H9 (cell line): ENCODE results near the gene KCNH5. TPM values are rescaled to one million over a fixed set of nuclear protein-coding genes. Genes with fewer than 3 reads are reported as not detected.

Source experiments
- DNase-seq: peaks from one replicate; pipeline ENCODE4 v3.0.0-alpha.2; 2017
- H2AFZ ChIP-seq: one replicate; pipeline ENCODE4 v1.6.1; 2013; ENCODE audit warnings: mild to moderate bottlenecking, low read length, control low read depth, moderate library complexity
- H2AK5ac ChIP-seq: 2 replicates; pipeline ENCODE4 v1.6.1; 2013; ENCODE audit warnings: low read length, control low read depth, mixed read lengths; ENCODE audit not compliant: insufficient read length
- H2BK120ac ChIP-seq: one replicate; pipeline ENCODE4 v1.6.1; 2013; ENCODE audit warnings: low read depth, mild to moderate bottlenecking, low read length, control low read depth, inconsistent platforms; ENCODE audit not compliant: poor library complexity, severe bottlenecking
- H2BK12ac ChIP-seq: 2 replicates; pipeline ENCODE4 v1.6.1; 2013; ENCODE audit warnings: low read length, control low read depth, mixed read lengths, low read depth; ENCODE audit not compliant: insufficient read length
- H2BK15ac ChIP-seq: 2 replicates; pipeline ENCODE4 v1.6.1; 2013; ENCODE audit warnings: low read depth, low read length, control low read depth
- H2BK20ac ChIP-seq: one replicate; pipeline ENCODE4 v1.6.1; 2013; ENCODE audit warnings: low read depth, mild to moderate bottlenecking, low read length, control low read depth, inconsistent platforms; ENCODE audit not compliant: poor library complexity, severe bottlenecking
- H2BK5ac ChIP-seq: 2 replicates; pipeline ENCODE4 v1.6.1; 2013; ENCODE audit warnings: low read length, control low read depth, mixed read lengths; ENCODE audit not compliant: insufficient read length
- H3K14ac ChIP-seq: 2 replicates; pipeline ENCODE4 v1.6.1; 2013; ENCODE audit warnings: low read length, control low read depth; ENCODE audit not compliant: insufficient read depth
- H3K18ac ChIP-seq: 2 replicates; pipeline ENCODE4 v1.6.1; 2013; ENCODE audit warnings: low read depth, mild to moderate bottlenecking, mixed read lengths, low read length, control low read depth; ENCODE audit not compliant: insufficient read length
- H3K23ac ChIP-seq: 2 replicates; pipeline ENCODE4 v1.6.1; 2013; ENCODE audit warnings: low read length, control low read depth, mixed read lengths, low read depth; ENCODE audit not compliant: insufficient read length
- H3K23me2 ChIP-seq: 2 replicates; pipeline ENCODE4 v1.6.1; 2013; ENCODE audit warnings: low read depth, mild to moderate bottlenecking, mixed read lengths, low read length, control low read depth; ENCODE audit not compliant: insufficient read length, poor library complexity, severe bottlenecking
- H3K27ac ChIP-seq: 2 replicates; pipeline ENCODE4 v1.5.1; 2013; ENCODE audit warnings: low read length, control low read depth, mixed read lengths, low read depth; ENCODE audit not compliant: insufficient read length
- H3K27me3 ChIP-seq: 2 replicates; pipeline ENCODE4 v1.6.1; 2013; ENCODE audit warnings: low read length, control low read depth, inconsistent platforms; ENCODE audit not compliant: insufficient read depth
- H3K4ac ChIP-seq: 2 replicates; pipeline ENCODE4 v1.6.1; 2013; ENCODE audit warnings: low read depth, mild to moderate bottlenecking, control low read depth, inconsistent platforms, low read length, moderate library complexity
- H3K4me1 ChIP-seq: 2 replicates; pipeline ENCODE4 v1.6.1; 2013; ENCODE audit warnings: low read length, control low read depth, inconsistent platforms; ENCODE audit not compliant: insufficient read depth
- H3K4me2 ChIP-seq: 2 replicates; pipeline ENCODE4 v1.6.1; 2013; ENCODE audit warnings: low read length, control low read depth, mixed read lengths; ENCODE audit not compliant: insufficient read length, insufficient read depth
- H3K56ac ChIP-seq: 2 replicates; pipeline ENCODE4 v1.6.1; 2013; ENCODE audit warnings: low read depth, mild to moderate bottlenecking, mixed read lengths, low read length, control low read depth; ENCODE audit not compliant: insufficient read length
- H3K79me1 ChIP-seq: 2 replicates; pipeline ENCODE4 v1.6.1; 2013; ENCODE audit warnings: low read depth, mild to moderate bottlenecking, moderate library complexity, low read length, control low read depth, inconsistent platforms; ENCODE audit not compliant: insufficient read depth, poor library complexity, severe bottlenecking
- H3K79me2 ChIP-seq: 2 replicates; pipeline ENCODE4 v1.6.1; 2013; ENCODE audit warnings: low read length, control low read depth, inconsistent platforms; ENCODE audit not compliant: insufficient read depth
- H3K9ac ChIP-seq: 2 replicates; pipeline ENCODE4 v1.6.1; 2013; ENCODE audit warnings: low read length, control low read depth, mixed read lengths; ENCODE audit not compliant: insufficient read length; ENCODE audit errors: extremely low read depth
- H3K9me3 ChIP-seq: one replicate; pipeline ENCODE4 v1.6.1; 2013; ENCODE audit warnings: low read depth, low read length, inconsistent platforms; ENCODE audit not compliant: control insufficient read depth
- H3T11ph ChIP-seq: one replicate; pipeline ENCODE4 v1.6.1; 2013; ENCODE audit warnings: mild to moderate bottlenecking, low read length, control low read depth, inconsistent platforms
- H4K20me1 ChIP-seq: one replicate; pipeline ENCODE4 v1.6.1; 2013; ENCODE audit not compliant: control insufficient read depth, insufficient read length, insufficient read depth
- H4K5ac ChIP-seq: 2 replicates; pipeline ENCODE4 v1.6.1; 2013; ENCODE audit warnings: low read depth, mild to moderate bottlenecking, mixed read lengths, low read length, control low read depth; ENCODE audit not compliant: insufficient read length
- H4K8ac ChIP-seq: replicated peaks from 2 replicates; pipeline ENCODE4 v1.6.1; 2013; ENCODE audit warnings: low read length, control low read depth, mixed read lengths, low read depth; ENCODE audit not compliant: insufficient read length
- H4K91ac ChIP-seq: 2 replicates; pipeline ENCODE4 v1.6.1; 2013; ENCODE audit warnings: low read depth, mild to moderate bottlenecking, moderate library complexity, mixed read lengths, low read length, control low read depth; ENCODE audit not compliant: insufficient read length
- H3K27ac Mint-ChIP-seq, 3 experiments: 2 replicates in 2 of 3; 3 replicates in 1 of 3; pipeline ENCODE4 v1.8.0; 2020 to 2021; ENCODE audit warnings: mixed read lengths in 3 of 3, mild to moderate bottlenecking in 1 of 3, moderate library complexity in 1 of 3
- H3K27me3 Mint-ChIP-seq: 2 replicates; pipeline ENCODE4 v1.8.0; 2021; ENCODE audit warnings: low read depth, mild to moderate bottlenecking, moderate library complexity, mixed read lengths
- H3K36me3 Mint-ChIP-seq, 3 experiments: 2 replicates in 2 of 3; 3 replicates in 1 of 3; pipeline ENCODE4 v1.8.0; 2020 to 2021; ENCODE audit warnings: low read depth in 3 of 3, mixed read lengths in 3 of 3; ENCODE audit not compliant: insufficient read depth in 1 of 3
- H3K4me1 Mint-ChIP-seq, 2 experiments: 2 replicates each; pipeline ENCODE4 v1.8.0; 2020; ENCODE audit warnings: mixed read lengths in 2 of 2
- H3K4me3 Mint-ChIP-seq, 2 experiments: 2 replicates in 1 of 2; 3 replicates in 1 of 2; pipeline ENCODE4 v1.8.0; 2020 to 2021; ENCODE audit warnings: mild to moderate bottlenecking in 2 of 2, mixed read lengths in 2 of 2, moderate library complexity in 1 of 2
- H3K9me3 Mint-ChIP-seq, 2 experiments: 2 replicates in 1 of 2; 3 replicates in 1 of 2; pipeline ENCODE4 v1.8.0; 2020; ENCODE audit warnings: mild to moderate bottlenecking in 2 of 2, mixed read lengths in 2 of 2, moderate library complexity in 1 of 2
- WGBS: extraction: QIAGEN DNeasy Blood & Tissue Kit; methylation state at CpG from one replicate; pipeline ENCODE4 v1.1.7; 2013; ENCODE audit warnings: missing lambda C conversion rate, low lambda C conversion rate, mixed read lengths; ENCODE audit not compliant: insufficient read length; ENCODE audit errors: extremely low coverage; 5-methylcytosine and 5-hydroxymethylcytosine counted together
- total RNA-seq: library from RNA; stranded (reverse); gene quantifications from 2 replicates; pipeline ENCODE4 v1.2.1, GENCODE V29; 2021
- TF ChIP-seq, protein P1 (sequence below): fragments of 200-600 bp; sonication (generic); conservative IDR thresholded peaks from 3 replicates; pipeline ENCODE4 v1.8.0; 2021; ENCODE audit warnings: antibody characterized with exemption, mild to moderate bottlenecking

Gene KCNH5
- total RNA-seq, 1 experiment from 2014 or later: 0.42 TPM

DNA sequence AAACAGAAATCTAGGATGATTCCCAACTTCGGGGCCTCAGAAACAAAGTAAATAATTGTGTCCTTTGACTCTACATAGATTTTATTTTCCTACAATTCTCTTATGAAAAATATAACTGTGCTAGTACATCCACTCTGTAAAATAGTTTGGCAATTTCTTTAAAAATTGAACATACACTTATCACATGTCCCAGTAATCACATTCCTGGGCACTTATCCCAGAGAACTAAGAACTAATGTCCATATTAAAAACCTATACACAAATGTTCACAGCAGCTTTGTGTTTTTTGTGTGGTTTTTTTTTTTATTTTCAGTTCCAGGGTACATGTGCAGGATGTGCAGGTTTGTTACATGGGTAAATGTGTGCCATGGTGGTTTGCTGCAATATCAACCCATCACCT is 99.0 kb downstream of the KCNH5 start:
- no peak overlapping the region for H2BK20ac ChIP-seq
- no peak overlapping the region for H2BK5ac ChIP-seq
- H3K23me2 ChIP-seq: no peaks in the 10 kb centered on the region
- no peak overlapping the region for H3K4me2 ChIP-seq
- H3K27me3 ChIP-seq: no peaks in the 10 kb centered on the region
- H3K27me3 Mint-ChIP-seq: no peaks in the 10 kb centered on the region
- H3K79me1 ChIP-seq: no peaks in the 10 kb centered on the region
- H2BK120ac ChIP-seq: no peak overlapping the region
- H3K27ac ChIP-seq: no peak overlapping the region
- no peak overlapping the region for H2BK12ac ChIP-seq
- no peak overlapping the region for H3K4ac ChIP-seq
- H3K9me3 Mint-ChIP-seq: no peaks in the 10 kb centered on the region
- H3K56ac ChIP-seq: no peak overlapping the region
- no peaks in the 10 kb centered on the region for H3K79me2 ChIP-seq
- H2BK15ac ChIP-seq: no peak overlapping the region
- no peaks in the 10 kb centered on the region for H4K20me1 ChIP-seq
- WGBS: no CpG with 5 or more reads among the region's 1 CpG
- H4K8ac ChIP-seq: no peak overlapping the region
- H3K4me3 Mint-ChIP-seq: no peak overlapping the region
- TF ChIP-seq, protein P1, sequence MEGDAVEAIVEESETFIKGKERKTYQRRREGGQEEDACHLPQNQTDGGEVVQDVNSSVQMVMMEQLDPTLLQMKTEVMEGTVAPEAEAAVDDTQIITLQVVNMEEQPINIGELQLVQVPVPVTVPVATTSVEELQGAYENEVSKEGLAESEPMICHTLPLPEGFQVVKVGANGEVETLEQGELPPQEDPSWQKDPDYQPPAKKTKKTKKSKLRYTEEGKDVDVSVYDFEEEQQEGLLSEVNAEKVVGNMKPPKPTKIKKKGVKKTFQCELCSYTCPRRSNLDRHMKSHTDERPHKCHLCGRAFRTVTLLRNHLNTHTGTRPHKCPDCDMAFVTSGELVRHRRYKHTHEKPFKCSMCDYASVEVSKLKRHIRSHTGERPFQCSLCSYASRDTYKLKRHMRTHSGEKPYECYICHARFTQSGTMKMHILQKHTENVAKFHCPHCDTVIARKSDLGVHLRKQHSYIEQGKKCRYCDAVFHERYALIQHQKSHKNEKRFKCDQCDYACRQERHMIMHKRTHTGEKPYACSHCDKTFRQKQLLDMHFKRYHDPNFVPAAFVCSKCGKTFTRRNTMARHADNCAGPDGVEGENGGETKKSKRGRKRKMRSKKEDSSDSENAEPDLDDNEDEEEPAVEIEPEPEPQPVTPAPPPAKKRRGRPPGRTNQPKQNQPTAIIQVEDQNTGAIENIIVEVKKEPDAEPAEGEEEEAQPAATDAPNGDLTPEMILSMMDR: no peak
- H4K91ac ChIP-seq: no peak overlapping the region
- no peak overlapping the region for H3K27ac Mint-ChIP-seq
- H3K9ac ChIP-seq: no peak overlapping the region
- H3K18ac ChIP-seq: no peak overlapping the region
- no peak overlapping the region for H4K5ac ChIP-seq
- no peaks in the 10 kb centered on the region for H3K4me1 ChIP-seq
- H3K9me3 ChIP-seq: no peaks in the 10 kb centered on the region
- no peaks in the 10 kb centered on the region for H3K36me3 Mint-ChIP-seq
- no peak overlapping the region for H2AK5ac ChIP-seq
- DNase-seq: no peak
- H3T11ph ChIP-seq: no peak overlapping the region
- H2AFZ ChIP-seq: no peak overlapping the region
- H3K23ac ChIP-seq: no peak overlapping the region
- no peak overlapping the region for H3K14ac ChIP-seq
- peaks cover 3 to 4% of the 10 kb centered on the region in 2 experiments; a peak in 2 of 4 replicates for H3K4me1 Mint-ChIP-seq
